ENCODE data around the gene BLM.

DNA sequence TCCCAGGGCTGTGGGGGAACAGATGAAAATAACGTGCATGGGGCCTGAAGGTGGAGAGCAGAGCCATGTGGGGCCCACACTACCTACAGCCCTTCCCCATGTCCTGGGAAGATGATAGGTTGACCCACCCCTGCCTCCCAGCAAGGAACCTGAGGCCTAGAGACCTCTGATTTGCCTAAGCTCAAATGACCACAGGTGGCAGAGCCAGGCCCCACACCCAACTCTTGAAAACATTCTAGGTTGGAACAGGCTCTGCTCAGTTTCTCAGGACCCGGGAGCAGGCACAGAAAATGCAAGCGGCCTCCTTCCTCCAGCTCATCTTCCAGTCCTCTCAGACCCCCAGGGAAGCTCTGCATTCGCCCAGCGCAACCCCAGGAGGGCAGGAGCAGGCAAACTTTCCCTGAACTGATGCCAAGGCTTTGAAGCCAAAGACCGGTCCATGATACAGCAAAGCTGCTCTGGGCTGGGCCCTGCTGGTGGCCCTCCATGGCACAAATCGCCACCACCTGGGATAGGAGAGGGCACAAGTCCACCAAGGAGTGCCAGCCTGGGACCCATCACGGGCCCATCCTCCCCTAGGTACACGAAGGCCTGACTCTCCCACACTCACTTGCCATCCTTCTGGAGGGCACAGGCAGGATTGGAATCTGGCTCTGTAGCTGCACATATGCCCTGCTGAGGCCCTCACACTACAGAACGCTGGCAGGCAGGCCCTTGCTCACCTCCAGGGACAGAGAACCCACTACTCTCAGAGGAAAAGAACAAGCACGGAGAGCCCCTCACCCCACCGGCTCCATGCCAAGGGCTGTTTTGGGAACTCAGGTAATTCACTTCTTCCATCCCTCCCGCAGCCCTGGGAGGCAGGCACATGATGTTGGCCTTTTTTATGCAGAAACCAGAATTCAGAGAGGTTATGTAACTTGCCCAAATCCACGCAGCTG lies 100.2 kb downstream of the BLM start:
- TF ChIP-seq, protein P1, sequence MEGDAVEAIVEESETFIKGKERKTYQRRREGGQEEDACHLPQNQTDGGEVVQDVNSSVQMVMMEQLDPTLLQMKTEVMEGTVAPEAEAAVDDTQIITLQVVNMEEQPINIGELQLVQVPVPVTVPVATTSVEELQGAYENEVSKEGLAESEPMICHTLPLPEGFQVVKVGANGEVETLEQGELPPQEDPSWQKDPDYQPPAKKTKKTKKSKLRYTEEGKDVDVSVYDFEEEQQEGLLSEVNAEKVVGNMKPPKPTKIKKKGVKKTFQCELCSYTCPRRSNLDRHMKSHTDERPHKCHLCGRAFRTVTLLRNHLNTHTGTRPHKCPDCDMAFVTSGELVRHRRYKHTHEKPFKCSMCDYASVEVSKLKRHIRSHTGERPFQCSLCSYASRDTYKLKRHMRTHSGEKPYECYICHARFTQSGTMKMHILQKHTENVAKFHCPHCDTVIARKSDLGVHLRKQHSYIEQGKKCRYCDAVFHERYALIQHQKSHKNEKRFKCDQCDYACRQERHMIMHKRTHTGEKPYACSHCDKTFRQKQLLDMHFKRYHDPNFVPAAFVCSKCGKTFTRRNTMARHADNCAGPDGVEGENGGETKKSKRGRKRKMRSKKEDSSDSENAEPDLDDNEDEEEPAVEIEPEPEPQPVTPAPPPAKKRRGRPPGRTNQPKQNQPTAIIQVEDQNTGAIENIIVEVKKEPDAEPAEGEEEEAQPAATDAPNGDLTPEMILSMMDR (IDR thresholded peaks at IDR 0.05 in 2 of 3, conservative IDR thresholded peaks at IDR 0.05 in 1 of 3; ENCODE audit: control insufficient read depth in 2 of 3, extremely low read depth in 1 of 3, insufficient read depth in 1 of 3, low read depth in 3 of 3, low read length in 3 of 3), result no peak
- TF ChIP-seq CHD1 (IDR thresholded peaks at IDR 0.05; ENCODE audit: low read depth, low read length) (no peak), POLR2A (IDR thresholded peaks at IDR 0.05; ENCODE audit: low read depth, low read length) (no peak), MYB (IDR thresholded peaks at IDR 0.05; ENCODE audit: borderline replicate concordance, low read depth, low read length) (no peak), PAX5 (IDR thresholded peaks at IDR 0.05; ENCODE audit: borderline replicate concordance, low read depth, low read length) (no peak), YBX1 (IDR thresholded peaks at IDR 0.05) (no peak), EZH2 (IDR thresholded peaks at IDR 0.05; ENCODE audit: borderline replicate concordance, control insufficient read depth, low read depth, low read length) (no peak), FOXM1 (IDR thresholded peaks at IDR 0.05; ENCODE audit: low read depth, low read length) (no peak), SIX5 (IDR thresholded peaks at IDR 0.05; ENCODE audit: low read depth, low read length, severe bottlenecking) (no peak), FOXK2 (IDR thresholded peaks at IDR 0.05) (no peak), DPF2 (IDR thresholded peaks at IDR 0.05) (no peak), E2F8 (IDR thresholded peaks at IDR 0.05; ENCODE audit: low read depth, partially characterized antibody) (no peak)
- TF ChIP-seq, protein P2, sequence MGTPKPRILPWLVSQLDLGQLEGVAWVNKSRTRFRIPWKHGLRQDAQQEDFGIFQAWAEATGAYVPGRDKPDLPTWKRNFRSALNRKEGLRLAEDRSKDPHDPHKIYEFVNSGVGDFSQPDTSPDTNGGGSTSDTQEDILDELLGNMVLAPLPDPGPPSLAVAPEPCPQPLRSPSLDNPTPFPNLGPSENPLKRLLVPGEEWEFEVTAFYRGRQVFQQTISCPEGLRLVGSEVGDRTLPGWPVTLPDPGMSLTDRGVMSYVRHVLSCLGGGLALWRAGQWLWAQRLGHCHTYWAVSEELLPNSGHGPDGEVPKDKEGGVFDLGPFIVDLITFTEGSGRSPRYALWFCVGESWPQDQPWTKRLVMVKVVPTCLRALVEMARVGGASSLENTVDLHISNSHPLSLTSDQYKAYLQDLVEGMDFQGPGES (IDR thresholded peaks at IDR 0.05), result no peak

Measured in GM12878 (cell line).